ENCODE measurements around the gene CFAP107. TPM values are rescaled to one million over a fixed set of nuclear protein-coding genes. Genes with fewer than 3 reads are reported as not detected.
"Not testable (repeated sequence)": the region's sequence is repeated elsewhere in the genome, so short reads cannot be mapped to it uniquely, and the experiment has no call there.

CFAP107 gene
- total and polyA plus RNA-seq, 9 donors = 0.26 to 2.3 (median 0.95) TPM

GRCh38 chr1:12775443-12775842 lies 29.4 kb downstream of the CFAP107 start:
- Histone ChIP-seq H3K9me3 (replicated peaks; ENCODE audit: control insufficient read depth, low read depth, low read length) (no peaks in the 10 kb centered on the region), H3K27me3 (ENCODE audit: control insufficient read depth, insufficient read depth, low read length) (no peaks in the 10 kb centered on the region), H3K36me3 (ENCODE audit: control insufficient read depth, insufficient read depth, low read length) (no peaks in the 10 kb centered on the region), H3K4me1 (ENCODE audit: control insufficient read depth, insufficient read depth, low read length) (no peaks in the 10 kb centered on the region), H3K4me3 (ENCODE audit: low read length) (no peak overlapping the region), H3K27ac (ENCODE audit: low read length) (no peak overlapping the region)
- WGBS (ENCODE audit: insufficient coverage) = 69% methylated on average over 3 of the region's 8 CpGs
- DNase-seq = no peak

GRCh38 chr1:12776801-12777557 lies 31.0 kb downstream of the CFAP107 start:
- 84% methylated on average over 14 of the region's 15 CpGs for WGBS (ENCODE audit: insufficient coverage)
- Histone ChIP-seq H3K27me3 (ENCODE audit: control insufficient read depth, insufficient read depth, low read length) (no peaks in the 10 kb centered on the region), H3K9me3 (replicated peaks; ENCODE audit: control insufficient read depth, low read depth, low read length) (no peaks in the 10 kb centered on the region)

GRCh38 chr1:12778061-12778460 lies 32.1 kb downstream of the CFAP107 start:
- Histone ChIP-seq H3K27me3 (ENCODE audit: control insufficient read depth, insufficient read depth, low read length) (no peaks in the 10 kb centered on the region), H3K4me1 (ENCODE audit: control insufficient read depth, insufficient read depth, low read length) (no peaks in the 10 kb centered on the region), H3K9me3 (replicated peaks; ENCODE audit: control insufficient read depth, low read depth, low read length) (no peaks in the 10 kb centered on the region), H3K36me3 (ENCODE audit: control insufficient read depth, insufficient read depth, low read length) (no peaks in the 10 kb centered on the region), H3K4me3 (ENCODE audit: low read length) (no peak overlapping the region), H3K27ac (ENCODE audit: low read length) (no peak overlapping the region)
- no peak for DNase-seq
- 76% methylated on average over 3 of the region's 4 CpGs for WGBS (ENCODE audit: insufficient coverage)

More at GRCh38 chr1:12776801-12777557, 31.0 kb downstream of the CFAP107 start:
- Histone ChIP-seq H3K36me3 (ENCODE audit: control insufficient read depth, insufficient read depth, low read length) (no peaks in the 10 kb centered on the region), H3K4me3 (ENCODE audit: low read length) (no peak overlapping the region), H3K4me1 (ENCODE audit: control insufficient read depth, insufficient read depth, low read length) (no peaks in the 10 kb centered on the region), H3K27ac (ENCODE audit: low read length) (no peak overlapping the region)
- DNase-seq = no peak

- Histone ChIP-seq H3K4me3 (ENCODE audit: low read length) (no peak overlapping the region), H3K4me1 (ENCODE audit: control insufficient read depth, insufficient read depth, low read length) (no peaks in the 10 kb centered on the region), H3K27me3 (ENCODE audit: control insufficient read depth, insufficient read depth, low read length) (no peaks in the 10 kb centered on the region), H3K9me3 (replicated peaks; ENCODE audit: control insufficient read depth, low read depth, low read length) (no peaks in the 10 kb centered on the region), H3K36me3 (ENCODE audit: control insufficient read depth, insufficient read depth, low read length) (no peaks in the 10 kb centered on the region), H3K27ac (ENCODE audit: low read length) (no peak overlapping the region)
- no peak for DNase-seq
- 78% methylated on average over 4 of the region's 6 CpGs for WGBS (ENCODE audit: insufficient coverage)
Measured at GRCh38 chr1:12778907-12779306, 32.9 kb downstream of the CFAP107 start.

GRCh38 chr1:12781488-12781887 lies 35.5 kb downstream of the CFAP107 start:
- not testable (repeated sequence) for H3K4me1 ChIP-seq (ENCODE audit: control insufficient read depth, insufficient read depth, low read length); H3K27me3 ChIP-seq (ENCODE audit: control insufficient read depth, insufficient read depth, low read length); H3K9me3 ChIP-seq (replicated peaks; ENCODE audit: control insufficient read depth, low read depth, low read length); DNase-seq; H3K36me3 ChIP-seq (ENCODE audit: control insufficient read depth, insufficient read depth, low read length); H3K4me3 ChIP-seq (ENCODE audit: low read length); H3K27ac ChIP-seq (ENCODE audit: low read length)
- WGBS (ENCODE audit: insufficient coverage) = no CpG with 5 or more reads among the region's 5 CpGs

GRCh38 chr1:12783783-12784182 lies 37.8 kb downstream of the CFAP107 start:
- not testable (repeated sequence) for H3K27me3 ChIP-seq (ENCODE audit: control insufficient read depth, insufficient read depth, low read length); H3K36me3 ChIP-seq (ENCODE audit: control insufficient read depth, insufficient read depth, low read length); H3K9me3 ChIP-seq (replicated peaks; ENCODE audit: control insufficient read depth, low read depth, low read length); H3K4me1 ChIP-seq (ENCODE audit: control insufficient read depth, insufficient read depth, low read length); H3K4me3 ChIP-seq (ENCODE audit: low read length); DNase-seq; H3K27ac ChIP-seq (ENCODE audit: low read length)
- 11% methylated on average over 3 of the region's 7 CpGs for WGBS (ENCODE audit: insufficient coverage)

- 91% methylated on average over 4 of the region's 8 CpGs for WGBS (ENCODE audit: insufficient coverage)
- H3K27ac ChIP-seq (ENCODE audit: low read length); H3K27me3 ChIP-seq (ENCODE audit: control insufficient read depth, insufficient read depth, low read length); H3K9me3 ChIP-seq (replicated peaks; ENCODE audit: control insufficient read depth, low read depth, low read length); H3K4me1 ChIP-seq (ENCODE audit: control insufficient read depth, insufficient read depth, low read length); H3K36me3 ChIP-seq (ENCODE audit: control insufficient read depth, insufficient read depth, low read length); H3K4me3 ChIP-seq (ENCODE audit: low read length); DNase-seq: not testable (repeated sequence)
Measured at GRCh38 chr1:12784729-12785128, 38.7 kb downstream of the CFAP107 start.

- not testable (repeated sequence) for H3K4me3 ChIP-seq (ENCODE audit: low read length); H3K27ac ChIP-seq (ENCODE audit: low read length); H3K36me3 ChIP-seq (ENCODE audit: control insufficient read depth, insufficient read depth, low read length); DNase-seq; H3K27me3 ChIP-seq (ENCODE audit: control insufficient read depth, insufficient read depth, low read length); H3K9me3 ChIP-seq (replicated peaks; ENCODE audit: control insufficient read depth, low read depth, low read length); H3K4me1 ChIP-seq (ENCODE audit: control insufficient read depth, insufficient read depth, low read length)
- WGBS (ENCODE audit: insufficient coverage) = no CpG with 5 or more reads among the region's 5 CpGs
Measured at GRCh38 chr1:12791097-12791496, 45.1 kb downstream of the CFAP107 start, which contains the start of gene PRAMEF1. Gene PRAMEF1 (plus strand): TSS chr1:12791397. CDS start chr1:12793228, 1,831 bp downstream.

- H3K27ac ChIP-seq (ENCODE audit: low read length) = no peak overlapping the region
- H3K4me1 ChIP-seq (ENCODE audit: control insufficient read depth, insufficient read depth, low read length) = no peaks in the 10 kb centered on the region
- H3K9me3 ChIP-seq (replicated peaks; ENCODE audit: control insufficient read depth, low read depth, low read length) = no peaks in the 10 kb centered on the region
- H3K4me3 ChIP-seq (ENCODE audit: low read length) = no peak overlapping the region
- no peak for DNase-seq
- H3K36me3 ChIP-seq (ENCODE audit: control insufficient read depth, insufficient read depth, low read length) = no peaks in the 10 kb centered on the region
- WGBS (ENCODE audit: insufficient coverage) = 66% methylated on average over 3 of the region's 4 CpGs
- H3K27me3 ChIP-seq (ENCODE audit: control insufficient read depth, insufficient read depth, low read length) = no peaks in the 10 kb centered on the region
Measured at GRCh38 chr1:12798911-12799310, 52.9 kb downstream of the CFAP107 start.

GRCh38 chr1:12799730-12800129 lies 53.7 kb downstream of the CFAP107 start:
- no CpG with 5 or more reads among the region's 2 CpGs for WGBS (ENCODE audit: insufficient coverage)
- Histone ChIP-seq H3K36me3 (ENCODE audit: control insufficient read depth, insufficient read depth, low read length) (no peaks in the 10 kb centered on the region), H3K4me3 (ENCODE audit: low read length) (no peak overlapping the region), H3K27ac (ENCODE audit: low read length) (no peak overlapping the region), H3K27me3 (ENCODE audit: control insufficient read depth, insufficient read depth, low read length) (no peaks in the 10 kb centered on the region), H3K4me1 (ENCODE audit: control insufficient read depth, insufficient read depth, low read length) (no peaks in the 10 kb centered on the region), H3K9me3 (replicated peaks; ENCODE audit: control insufficient read depth, low read depth, low read length) (no peaks in the 10 kb centered on the region)
- no peak for DNase-seq

- no peak for DNase-seq
- Histone ChIP-seq H3K4me3 (ENCODE audit: low read length) (no peak overlapping the region), H3K27ac (ENCODE audit: low read length) (no peak overlapping the region), H3K9me3 (replicated peaks; ENCODE audit: control insufficient read depth, low read depth, low read length) (no peaks in the 10 kb centered on the region), H3K4me1 (ENCODE audit: control insufficient read depth, insufficient read depth, low read length) (no peaks in the 10 kb centered on the region), H3K27me3 (ENCODE audit: control insufficient read depth, insufficient read depth, low read length) (peaks cover 2% of the 10 kb centered on the region), H3K36me3 (ENCODE audit: control insufficient read depth, insufficient read depth, low read length) (no peaks in the 10 kb centered on the region)
- WGBS (ENCODE audit: insufficient coverage) = 83% methylated on average over 1 of the region's 1 CpG
Measured at GRCh38 chr1:12809933-12810332, 63.9 kb downstream of the CFAP107 start.

Measured in muscle of leg (tissue), 11 donors.